Karpas-422 (cell line): ENCODE results near the gene ELMOD3. TPM values are rescaled to one million over a fixed set of nuclear protein-coding genes. Genes with fewer than 3 reads are reported as not detected.

ENCODE experiments used
- DNase-seq: peaks from one replicate; pipeline ENCODE4 v3.0.0-alpha.2; 2015
- H2AFZ ChIP-seq: fragments of 200-600 bp; sonication (generic); 2 replicates; pipeline ENCODE4 v1.6.1; 2014; ENCODE audit warnings: antibody characterized with exemption, low read length, mixed read lengths
- H3K27ac ChIP-seq: fragments of 200-600 bp; sonication (generic); 2 replicates; pipeline ENCODE4 v1.5.1; 2014; ENCODE audit warnings: mild to moderate bottlenecking, low read length, moderate library complexity
- H3K27me3 ChIP-seq: fragments of 200-600 bp; sonication (generic); 2 replicates; pipeline ENCODE4 v1.6.1; 2014; ENCODE audit warnings: low read length, mixed read lengths
- H3K36me3 ChIP-seq: fragments of 200-600 bp; sonication (generic); 2 replicates; pipeline ENCODE4 v1.6.1; 2014; ENCODE audit warnings: low read length, mixed read lengths; ENCODE audit not compliant: insufficient read depth
- H3K4me1 ChIP-seq: fragments of 200-600 bp; sonication (generic); 2 replicates; pipeline ENCODE4 v1.6.1; 2014; ENCODE audit warnings: mild to moderate bottlenecking, low read length, mixed read lengths
- H3K4me2 ChIP-seq: fragments of 200-600 bp; sonication (generic); 2 replicates; pipeline ENCODE4 v1.6.1; 2014; ENCODE audit warnings: low read length, low read depth, mild to moderate bottlenecking; ENCODE audit not compliant: poor library complexity, severe bottlenecking
- H3K4me3 ChIP-seq: fragments of 200-600 bp; sonication (generic); 2 replicates; pipeline ENCODE4 v1.5.1; 2014; ENCODE audit warnings: mild to moderate bottlenecking, antibody characterized with exemption, low read length, mixed read lengths
- H3K79me2 ChIP-seq: fragments of 200-600 bp; sonication (generic); 2 replicates; pipeline ENCODE4 v1.6.1; 2014; ENCODE audit warnings: mild to moderate bottlenecking, low read length, mixed read lengths
- H3K9ac ChIP-seq: fragments of 200-600 bp; sonication (generic); 2 replicates; pipeline ENCODE4 v1.6.0; 2014; ENCODE audit warnings: low read length
- H3K9me2 ChIP-seq: fragments of 200-600 bp; sonication (generic), shearing (Covaris generic); replicated peaks from 2 replicates; pipeline ENCODE4 v1.6.0; 2014; ENCODE audit warnings: mild to moderate bottlenecking, low read length, moderate library complexity; ENCODE audit not compliant: insufficient read depth
- H3K9me3 ChIP-seq: fragments of 300-700, 200-600 bp; sonication (generic); 2 replicates; pipeline ENCODE4 v1.6.1; 2014; ENCODE audit warnings: low read length, mixed read lengths
- H4K20me1 ChIP-seq: fragments of 200-600 bp; sonication (generic); 2 replicates; pipeline ENCODE4 v1.6.1; 2014; ENCODE audit warnings: mild to moderate bottlenecking, antibody characterized with exemption, low read length, low read depth; ENCODE audit not compliant: insufficient read depth
- total RNA-seq: library from RNA; depleted of rRNA; stranded (reverse); fragments of >200 nt; shearing (Covaris generic); gene quantifications from 2 replicates; pipeline ENCODE4 v1.2.3, GENCODE V29; 2014; ENCODE audit warnings: low replicate concordance; rRNA removed

The ELMOD3 gene
- total RNA-seq = 18.6 and 28.8 TPM in 2 replicates

DNA sequence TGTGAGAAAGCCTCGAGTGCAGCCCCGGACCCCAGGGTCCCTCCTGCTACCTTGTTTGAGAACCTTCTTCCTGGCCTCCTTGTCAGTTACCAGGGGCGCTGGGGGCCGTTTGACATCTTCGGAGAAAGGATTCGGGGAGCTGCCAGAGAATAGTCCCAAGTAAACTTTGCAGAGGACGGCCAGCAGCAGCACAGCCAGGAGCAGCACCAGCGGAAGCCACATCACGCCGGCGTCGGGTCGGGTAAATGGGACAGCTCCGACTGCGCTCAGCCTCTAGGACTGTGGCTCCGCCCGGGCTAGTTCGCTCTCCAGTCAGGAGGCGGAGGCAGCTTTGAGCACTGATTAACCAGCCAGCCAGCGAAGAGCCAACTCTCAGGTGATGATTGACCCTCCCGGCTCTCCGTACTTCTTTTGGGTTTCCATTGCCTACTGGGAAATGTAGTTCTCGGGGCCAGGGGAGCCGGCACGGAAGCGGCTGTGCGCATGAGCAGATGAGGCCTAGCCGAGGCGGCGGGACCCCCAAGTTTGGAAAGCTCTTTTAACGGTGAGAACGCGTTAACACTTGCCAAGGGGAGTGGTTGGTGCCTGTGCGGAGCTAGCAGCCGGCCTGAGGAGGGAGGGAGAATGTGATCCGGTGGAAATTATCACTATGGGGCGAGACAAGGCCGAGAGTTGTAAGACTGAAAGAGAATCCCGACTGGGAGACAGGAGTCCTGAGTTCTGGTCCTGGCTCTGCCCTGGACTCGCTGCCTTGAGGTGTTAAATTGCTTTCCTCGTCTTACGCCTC, at the start of gene ELMOD3, which contains the start of gene RETSAT:
Gene ELMOD3 (plus strand): TSS at position 484 of the 787 bp plus-strand sequence. CDS start 2,430 bp downstream, outside the sequence.
Gene RETSAT (minus strand): TSS at position 243 of the 787 bp plus-strand sequence. CDS start 21 bp downstream, at position 222.
- Histone ChIP-seq H3K9ac (peak within 1 kb of the TSS; percentile 85), H2AFZ (peak within 1 kb of the TSS; percentile 40), H3K36me3 (peaks cover 19% of the 10 kb centered on the region; the same call in 1 of the 2 replicates), H3K4me2 (peak within 1 kb of the TSS; percentile 97), H3K9me3 (no peaks in the 10 kb centered on the region), H3K9me2 (no peaks in the 10 kb centered on the region), H4K20me1 (no peaks in the 10 kb centered on the region), H3K4me1 (peaks cover 25% of the 10 kb centered on the region), H3K79me2 (peaks cover 44% of the 10 kb centered on the region), H3K27ac (peak within 1 kb of the TSS; percentile 15; the same call in 1 of the 2 replicates), H3K27me3 (no peaks in the 10 kb centered on the region), H3K4me3 (peak within 1 kb of the TSS; percentile 80)
- peak; percentile 100 for DNase-seq

DNA sequence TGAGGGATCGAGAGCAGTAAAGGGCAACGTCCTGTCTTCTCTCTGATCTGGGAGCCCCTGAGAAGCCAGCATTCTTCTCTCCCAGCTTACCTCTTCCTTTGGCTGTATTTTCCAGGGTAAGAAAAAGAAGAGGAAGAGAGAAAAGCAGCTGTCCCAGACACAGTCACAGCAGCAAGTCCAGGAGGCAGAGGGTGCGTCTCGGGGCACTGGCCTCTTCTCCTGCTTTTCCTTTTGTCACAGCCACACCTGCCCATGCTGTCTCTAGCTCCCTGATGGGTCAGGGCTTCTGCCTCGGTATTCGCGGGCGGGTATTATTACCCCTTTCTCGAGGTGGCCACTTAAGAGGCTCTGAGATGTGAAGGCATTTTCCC, 47.1 kb upstream of the ELMOD3 start:
- peak overlapping the region; percentile 58 for H3K4me2 ChIP-seq
- H4K20me1 ChIP-seq = peaks cover 22% of the 10 kb centered on the region; the same call in 1 of the 2 replicates
- H3K4me3 ChIP-seq = no peak overlapping the region
- H3K79me2 ChIP-seq = no peaks in the 10 kb centered on the region
- no peaks in the 10 kb centered on the region for H3K9me2 ChIP-seq
- no peaks in the 10 kb centered on the region for H3K9me3 ChIP-seq
- H2AFZ ChIP-seq = no peak overlapping the region
- H3K36me3 ChIP-seq = no peaks in the 10 kb centered on the region
- no peak for DNase-seq
- H3K27me3 ChIP-seq = no peaks in the 10 kb centered on the region
- H3K4me1 ChIP-seq = peaks cover 28% of the 10 kb centered on the region
- no peak overlapping the region for H3K27ac ChIP-seq
- H3K9ac ChIP-seq = peak overlapping the region; percentile 52

DNA sequence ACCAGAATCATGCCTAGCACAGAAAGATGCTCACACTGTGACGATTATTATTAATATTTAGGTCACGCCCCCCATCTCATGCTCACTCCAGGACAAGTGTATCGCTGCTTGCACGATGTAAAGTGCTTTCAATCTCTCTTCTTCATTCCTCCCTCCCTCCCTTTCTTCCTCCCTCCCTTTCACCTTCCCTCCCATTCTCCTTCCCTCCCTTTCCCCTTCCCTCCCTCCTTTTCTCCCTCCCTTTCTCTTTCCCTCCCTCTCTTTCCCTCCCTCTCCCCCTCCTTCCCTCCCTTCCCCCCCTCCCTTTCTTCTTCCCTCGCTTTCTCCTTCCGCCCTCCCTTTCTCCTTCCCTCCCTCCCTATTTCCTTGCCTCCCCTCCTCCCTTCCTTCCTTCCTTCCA, 46.4 kb upstream of the ELMOD3 start:
- Histone ChIP-seq H2AFZ (no peak overlapping the region), H3K9ac (no peak overlapping the region), H3K36me3 (no peaks in the 10 kb centered on the region), H3K27me3 (no peaks in the 10 kb centered on the region), H3K79me2 (no peaks in the 10 kb centered on the region), H3K4me3 (no peak overlapping the region), H3K4me1 (peaks cover 28% of the 10 kb centered on the region), H3K9me3 (no peaks in the 10 kb centered on the region), H3K27ac (no peak overlapping the region), H4K20me1 (peaks cover 22% of the 10 kb centered on the region; the same call in 1 of the 2 replicates), H3K9me2 (no peaks in the 10 kb centered on the region), H3K4me2 (no peak overlapping the region)
- DNase-seq = no peak

DNA sequence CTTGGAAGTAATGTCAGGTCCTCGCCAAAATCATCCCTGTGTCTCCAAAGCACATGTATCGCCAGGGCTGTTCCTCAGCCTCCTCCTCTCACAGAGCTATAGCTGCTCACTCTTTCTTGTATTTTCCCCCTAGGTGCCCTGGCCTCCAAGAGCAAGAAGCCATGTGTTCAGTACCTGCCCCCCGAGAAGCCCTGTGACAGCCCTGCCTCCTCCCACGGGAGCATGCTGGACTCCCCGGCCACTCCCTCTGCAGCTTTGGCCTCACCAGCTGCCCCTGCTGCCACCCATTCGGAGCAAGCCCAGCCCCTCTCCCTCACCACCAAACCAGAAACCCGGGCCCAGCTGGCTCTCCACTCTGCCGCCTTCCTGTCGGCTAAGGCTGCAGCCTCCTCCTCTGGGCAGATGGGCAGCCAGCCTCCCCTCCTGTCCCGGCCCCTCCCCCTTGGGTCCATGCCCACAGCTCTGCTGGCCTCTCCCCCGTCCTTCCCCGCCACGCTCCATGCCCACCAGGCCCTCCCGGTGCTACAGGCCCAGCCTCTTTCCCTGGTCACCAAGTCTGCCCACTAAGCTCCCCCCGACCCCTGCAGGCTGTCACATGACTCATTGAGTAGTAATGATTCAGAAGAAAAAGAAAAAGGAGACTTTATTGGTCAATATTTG, 45.5 kb upstream of the ELMOD3 start:
- Histone ChIP-seq H3K9ac (no peak overlapping the region), H3K27me3 (no peaks in the 10 kb centered on the region), H3K27ac (no peak overlapping the region), H3K9me2 (no peaks in the 10 kb centered on the region), H3K36me3 (no peaks in the 10 kb centered on the region), H4K20me1 (peaks cover 22% of the 10 kb centered on the region; the same call in 1 of the 2 replicates), H3K79me2 (no peaks in the 10 kb centered on the region), H2AFZ (no peak overlapping the region), H3K4me3 (no peak overlapping the region), H3K9me3 (no peaks in the 10 kb centered on the region), H3K4me1 (peaks cover 28% of the 10 kb centered on the region), H3K4me2 (no peak overlapping the region)
- no peak for DNase-seq

DNA sequence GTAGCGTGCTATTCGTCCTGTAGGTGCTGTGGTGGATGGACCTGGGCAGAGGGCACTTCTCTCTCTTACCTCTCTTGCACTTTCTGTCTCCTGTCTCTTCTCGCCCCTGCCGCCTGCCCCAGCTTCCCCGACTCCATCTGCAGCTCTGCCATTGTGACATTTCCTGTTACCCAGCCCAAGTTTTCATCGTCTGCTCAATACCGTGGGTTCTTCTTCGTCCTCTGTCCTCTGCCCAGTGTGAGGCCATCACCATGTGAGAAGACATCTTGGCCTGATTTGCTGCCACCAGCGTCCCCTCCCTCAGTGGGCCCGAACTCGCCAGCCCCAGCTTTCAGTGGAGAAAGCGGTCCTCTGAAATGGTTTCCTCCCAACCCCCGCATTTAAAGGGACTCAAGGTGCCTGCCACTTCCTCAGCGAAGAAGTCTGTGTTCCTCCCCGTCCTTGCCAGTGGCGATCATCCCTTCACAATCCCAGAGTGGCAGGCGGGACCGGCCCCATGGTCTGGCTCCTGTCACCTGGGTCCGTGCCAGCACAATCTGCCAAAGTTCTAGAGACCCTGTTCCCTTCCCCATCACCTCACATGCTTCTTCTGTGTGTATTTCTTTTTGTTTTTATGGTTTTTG, 44.8 kb upstream of the ELMOD3 start:
- Histone ChIP-seq H3K9me2 (no peaks in the 10 kb centered on the region), H3K36me3 (no peaks in the 10 kb centered on the region; the same call in 1 of the 2 replicates), H2AFZ (no peak overlapping the region), H3K4me2 (peak overlapping the region; percentile 3), H3K4me3 (no peak overlapping the region), H4K20me1 (peaks cover 28% of the 10 kb centered on the region; the same call in 1 of the 2 replicates), H3K27ac (no peak overlapping the region), H3K27me3 (no peaks in the 10 kb centered on the region), H3K4me1 (peaks cover 28% of the 10 kb centered on the region), H3K9ac (no peak overlapping the region), H3K9me3 (no peaks in the 10 kb centered on the region), H3K79me2 (no peaks in the 10 kb centered on the region)
- no peak for DNase-seq

DNA sequence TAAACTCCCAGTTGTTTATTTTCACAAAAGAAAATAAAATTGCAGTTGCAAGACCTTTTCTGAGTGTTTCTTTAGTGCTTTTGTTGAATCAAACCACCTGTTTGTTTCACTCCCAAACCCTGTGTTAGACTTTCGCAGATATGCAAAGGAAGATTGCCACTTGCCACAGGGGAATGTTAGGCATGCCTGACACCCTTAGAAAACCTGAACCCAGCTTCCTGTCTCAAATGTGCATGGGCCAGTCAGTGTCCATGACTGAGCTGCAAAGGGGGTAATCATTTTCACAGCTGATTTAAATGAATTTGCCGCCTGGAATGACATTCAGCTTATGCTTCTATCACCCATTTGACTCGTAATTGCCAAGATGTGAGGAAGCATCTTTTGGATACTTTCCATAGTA, 44.2 kb upstream of the ELMOD3 start:
- Histone ChIP-seq H3K27me3 (no peaks in the 10 kb centered on the region), H2AFZ (no peak overlapping the region), H3K36me3 (no peaks in the 10 kb centered on the region; the same call in 1 of the 2 replicates), H3K9ac (no peak overlapping the region), H3K79me2 (no peaks in the 10 kb centered on the region), H3K4me3 (no peak overlapping the region), H4K20me1 (peaks cover 31% of the 10 kb centered on the region; the same call in 1 of the 2 replicates), H3K4me1 (peaks cover 28% of the 10 kb centered on the region), H3K9me2 (no peaks in the 10 kb centered on the region), H3K4me2 (peak overlapping the region; percentile 3), H3K27ac (no peak overlapping the region), H3K9me3 (no peaks in the 10 kb centered on the region)
- peak; percentile 66 for DNase-seq

DNA sequence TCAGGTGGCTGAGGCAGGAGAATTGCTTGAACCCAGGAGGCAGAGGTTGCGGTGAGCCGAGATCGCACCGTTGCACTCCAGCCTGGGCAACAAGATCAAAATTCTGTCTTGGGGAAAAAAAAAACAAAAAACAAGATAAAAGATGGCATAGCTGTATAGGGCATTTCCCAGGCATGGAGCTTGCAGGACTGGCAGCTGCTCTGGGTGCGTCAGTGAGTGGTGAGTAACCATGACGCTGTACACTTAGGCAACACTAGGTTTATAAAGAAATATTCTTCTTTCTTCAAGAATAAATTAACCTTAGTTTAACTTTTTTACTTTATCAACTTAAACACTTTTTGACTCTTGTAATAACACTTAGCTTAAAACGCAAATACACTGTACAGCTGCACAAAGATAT, 42.2 kb upstream of the ELMOD3 start:
- Histone ChIP-seq H2AFZ (no peak overlapping the region), H3K36me3 (peaks cover 5% of the 10 kb centered on the region), H3K4me3 (no peak overlapping the region), H3K4me1 (peaks cover 18% of the 10 kb centered on the region), H3K27me3 (no peaks in the 10 kb centered on the region), H3K4me2 (no peak overlapping the region), H3K9ac (no peak overlapping the region), H3K9me2 (no peaks in the 10 kb centered on the region), H3K9me3 (no peaks in the 10 kb centered on the region), H4K20me1 (peaks cover 35% of the 10 kb centered on the region), H3K79me2 (no peaks in the 10 kb centered on the region), H3K27ac (no peak overlapping the region)
- DNase-seq = peak; percentile 41

DNA sequence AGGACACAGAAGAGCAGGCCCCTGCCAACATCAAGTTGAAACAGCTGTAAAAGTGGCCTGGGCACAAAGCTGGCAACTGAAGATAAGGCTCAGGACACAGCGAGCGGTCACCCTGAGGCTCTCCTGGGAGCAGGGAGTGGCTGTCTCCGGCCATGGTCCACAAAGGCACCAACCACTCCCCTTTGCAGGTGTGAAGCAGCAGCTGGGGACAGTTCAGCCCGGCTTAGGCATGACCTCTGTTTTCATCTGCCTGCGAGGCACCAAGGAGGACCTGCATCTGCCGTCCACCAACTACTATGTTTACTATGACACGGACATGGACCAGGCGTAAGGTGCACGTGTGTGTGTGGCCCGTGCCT, 39.7 kb upstream of the ELMOD3 start:
- H3K4me3 ChIP-seq = no peak overlapping the region
- H3K4me2 ChIP-seq = no peak overlapping the region
- H3K9me3 ChIP-seq = no peaks in the 10 kb centered on the region
- H3K4me1 ChIP-seq = peaks cover 12% of the 10 kb centered on the region
- H3K36me3 ChIP-seq = peaks cover 22% of the 10 kb centered on the region
- no peak overlapping the region for H2AFZ ChIP-seq
- H3K27ac ChIP-seq = no peak overlapping the region
- H3K27me3 ChIP-seq = no peaks in the 10 kb centered on the region
- H3K9me2 ChIP-seq = no peaks in the 10 kb centered on the region
- DNase-seq = no peak
- peaks cover 41% of the 10 kb centered on the region for H4K20me1 ChIP-seq
- no peak overlapping the region for H3K9ac ChIP-seq
- peaks cover 6% of the 10 kb centered on the region for H3K79me2 ChIP-seq
